Activated CD4-positive, alpha-beta T cell treated with anti-CD3 and anti-CD28 coated beads for 36 hours (primary cell): ENCODE data around the gene FRMD6. TPM values are rescaled to one million over a fixed set of nuclear protein-coding genes. Genes with fewer than 3 reads are reported as not detected.

ENCODE experiments used
- ATAC-seq: fragments of 200-7000 bp; cut with Tn5 transposase; one replicate; pipeline ENCODE4 v1.10.0; 2021; ENCODE audit warnings: mild to moderate bottlenecking, moderate library complexity
- CTCF ChIA-PET: fragments of 350-600 bp; sonication (Branson Sonifier 250); formaldehyde crosslinking; loops from one replicate; lab custom pipeline; 2021; ENCODE audit warnings: antibody characterized with exemption; lab: Charles Lee
- POLR2A ChIA-PET: fragments of 350-600 bp; sonication (Branson Sonifier 250); formaldehyde crosslinking; loops from one replicate; lab custom pipeline; 2021; ENCODE audit warnings: antibody characterized with exemption, inconsistent platforms; lab: Charles Lee
- DNase-seq: peaks from one replicate; pipeline ENCODE4 v3.0.0-alpha.2; 2020
- H3K27ac Mint-ChIP-seq: one replicate; pipeline ENCODE4 v1.8.0; 2021; ENCODE audit warnings: mixed read lengths
- H3K27me3 Mint-ChIP-seq: one replicate; pipeline ENCODE4 v1.8.0; 2021; ENCODE audit warnings: mixed read lengths
- H3K36me3 Mint-ChIP-seq: one replicate; pipeline ENCODE4 v1.8.0; 2021; ENCODE audit warnings: low read depth, mixed read lengths
- H3K4me1 Mint-ChIP-seq: one replicate; pipeline ENCODE4 v1.8.0; 2021; ENCODE audit warnings: mixed read lengths
- H3K4me3 Mint-ChIP-seq: one replicate; pipeline ENCODE4 v1.8.0; 2021; ENCODE audit warnings: mild to moderate bottlenecking, moderate library complexity, mixed read lengths
- H3K9me3 Mint-ChIP-seq: one replicate; pipeline ENCODE4 v1.8.0; 2021; ENCODE audit warnings: low read depth, mixed read lengths
- intact Hi-C, 2 experiments: fragments of 100-400 bp; cut with DNase I in 1 of 2; cut with micrococcal nuclease in 1 of 2; formaldehyde crosslinking; loops; one replicate each; pipeline versions ENCODE4 v1.14.2 to v1.15.1; 2022 to 2024; cut with DNase I, micrococcal nuclease
- total RNA-seq, 2 experiments: library from RNA; stranded (reverse); gene quantifications; one replicate each; pipeline ENCODE4 v1.2.3, GENCODE V29; 2021

The FRMD6 gene
- total RNA-seq, 2 experiments from 2014 or later = 7.5 to 8.0 TPM

DNA sequence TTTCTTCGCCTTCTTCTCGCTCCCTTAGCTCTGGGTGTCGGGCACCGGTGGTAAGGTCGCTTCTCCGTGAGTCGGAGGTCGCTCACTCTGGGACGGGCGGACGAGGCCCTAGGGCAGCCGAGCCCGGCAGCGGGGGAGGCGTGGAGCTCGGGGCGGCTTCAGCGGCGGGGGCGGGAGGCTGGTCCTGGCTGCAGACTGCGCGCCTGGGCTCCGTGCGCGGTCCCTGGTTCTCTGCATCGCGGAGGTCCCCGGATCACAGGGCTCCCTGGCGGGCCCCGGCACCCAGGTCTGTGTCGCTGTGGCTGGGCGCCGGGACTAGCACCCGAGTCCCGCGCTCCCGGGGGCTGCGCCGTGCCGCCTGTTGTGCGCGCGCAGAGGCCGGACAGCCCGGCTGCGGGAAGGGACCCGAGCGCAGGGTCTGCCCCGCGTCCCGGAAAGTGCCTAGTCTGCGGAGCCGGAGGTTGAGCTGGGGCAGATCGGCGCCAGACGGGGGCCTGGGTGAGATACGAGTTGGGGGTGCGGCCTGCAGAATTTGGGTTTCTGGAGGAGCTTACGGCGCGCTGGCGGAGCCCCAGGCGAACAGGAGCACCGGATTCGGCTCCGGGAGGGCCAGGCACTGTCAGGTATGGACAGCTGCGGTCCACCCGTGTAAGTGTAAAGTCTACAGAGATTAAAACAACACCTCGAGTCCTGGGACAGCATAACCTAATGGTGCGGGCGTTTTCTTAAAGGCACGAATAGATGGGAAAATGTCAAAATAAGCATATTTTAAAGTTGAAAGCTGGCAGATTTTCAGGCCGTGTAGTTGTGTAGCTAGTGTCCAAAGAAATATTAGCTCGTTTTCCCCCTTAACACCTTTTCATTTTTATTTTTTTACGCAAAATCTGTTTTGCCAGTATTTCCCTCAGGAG, 713 bp downstream of the FRMD6 start:
- H3K36me3 Mint-ChIP-seq = no peaks in the 10 kb centered on the region
- peaks cover 16% of the 10 kb centered on the region for H3K27me3 Mint-ChIP-seq
- H3K4me1 Mint-ChIP-seq = peaks cover 20% of the 10 kb centered on the region
- intact Hi-C loops = loop anchor here (1.0 to 10.0 kb wide), 13 partner anchors 24 to 900 kb away; partner anchors contain the start of genes GPR137C (in 1 of the 2), NIN (in 1 of the 2), RTRAF (in 1 of the 2) and TMX1 (in 1 of the 2)
- ChIA-PET POLR2A (no interaction called here), CTCF (interaction anchor here (0.6 to 2.4 kb wide), 15 partner anchors 10 to 554 kb away, joined by 3 to 16 read pairs (median 5); no protein-coding TSS in a partner anchor)
- peak overlapping the region; percentile 79 for H3K27ac Mint-ChIP-seq
- DNase-seq (no peak), ATAC-seq (peak; percentile 38)
- no peaks in the 10 kb centered on the region for H3K9me3 Mint-ChIP-seq
- H3K4me3 Mint-ChIP-seq = peak overlapping the region; percentile 80

DNA sequence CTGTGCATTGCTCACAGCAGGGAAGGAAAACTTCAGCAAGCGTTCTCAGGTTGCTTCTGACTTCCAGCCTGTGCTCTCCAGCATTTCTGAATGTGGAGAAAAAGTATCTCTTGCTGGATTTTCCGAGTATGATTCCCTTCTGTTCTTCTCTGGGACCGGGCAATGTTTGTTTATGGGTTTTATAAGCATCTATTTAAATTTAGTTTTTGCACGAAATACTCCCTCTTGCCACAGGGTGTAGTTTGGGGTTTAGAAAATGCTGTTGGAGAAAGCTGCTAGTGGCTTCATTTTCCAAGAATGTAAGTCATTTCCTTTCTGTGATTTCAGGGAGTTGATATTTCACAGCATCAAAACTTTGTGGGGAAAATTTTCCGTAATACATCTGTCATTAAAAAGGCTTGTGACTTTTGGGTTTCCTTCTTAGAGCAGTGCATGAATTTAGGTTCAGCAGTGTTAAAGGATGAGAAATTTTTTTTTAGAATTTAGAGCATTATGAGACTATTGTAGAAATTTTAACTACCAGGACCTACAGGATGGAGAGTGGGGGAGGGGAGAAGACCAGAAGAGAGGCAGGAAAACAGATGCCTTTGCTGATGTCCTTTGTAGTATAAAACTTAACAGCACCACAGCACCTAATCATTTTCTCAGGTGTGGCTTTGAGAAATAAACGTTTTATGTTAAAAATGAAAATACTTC, 1.5 kb downstream of the FRMD6 start:
- ATAC-seq = no peak
- Mint-ChIP-seq H3K27me3 (peaks cover 17% of the 10 kb centered on the region), H3K4me3 (peak overlapping the region; percentile 80), H3K27ac (peak overlapping the region; percentile 79), H3K36me3 (no peaks in the 10 kb centered on the region), H3K4me1 (peaks cover 22% of the 10 kb centered on the region), H3K9me3 (no peaks in the 10 kb centered on the region)
- intact Hi-C loops = loop anchor here (2.0 to 10.0 kb wide), 11 partner anchors 24 to 900 kb away; partner anchors contain the start of genes GPR137C (in 1 of the 2), NIN (in 1 of the 2), RTRAF (in 1 of the 2) and TMX1 (in 1 of the 2)
- ChIA-PET POLR2A (no interaction called here), CTCF (interaction anchor here (0.6 to 2.4 kb wide), 14 partner anchors 9 to 555 kb away, joined by 3 to 16 read pairs (median 4); no protein-coding TSS in a partner anchor)
- no peak for DNase-seq

DNA sequence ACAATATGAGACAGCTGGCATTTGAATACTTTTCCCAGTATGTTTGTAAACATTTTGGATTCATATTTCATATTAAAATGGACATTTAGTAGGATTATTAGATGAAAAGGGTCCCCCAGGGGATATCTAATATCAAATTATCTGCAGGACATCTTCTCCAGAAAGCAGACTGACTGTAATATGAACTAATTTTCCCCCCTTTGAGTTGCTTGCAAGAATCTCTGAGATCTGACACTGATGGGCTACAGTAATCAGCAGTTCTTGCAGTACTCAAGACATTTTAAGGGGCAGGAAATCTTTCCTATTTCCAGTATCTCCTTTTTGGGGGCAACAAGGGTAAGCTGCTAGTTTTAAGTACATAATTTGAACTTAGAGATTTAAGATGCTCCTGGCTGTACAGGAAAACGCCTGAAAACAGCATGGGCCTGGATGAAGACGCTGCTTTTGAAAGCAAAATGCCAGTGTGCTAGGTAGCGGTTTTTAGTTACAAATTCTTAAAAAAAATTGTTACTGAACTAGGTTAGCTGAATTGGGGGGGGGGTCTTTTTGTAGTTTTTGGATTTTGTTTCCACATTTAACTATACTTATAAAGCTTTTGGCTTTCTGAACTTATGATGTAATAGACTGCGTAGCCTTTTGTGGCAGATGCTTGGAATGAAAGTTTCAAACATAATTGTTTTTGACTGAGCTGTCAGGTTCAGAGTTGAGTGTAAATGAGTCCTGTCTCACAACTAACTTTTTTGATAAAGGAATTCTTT, 2.2 kb downstream of the FRMD6 start:
- CTCF ChIA-PET = interaction anchor here (0.6 to 2.4 kb wide), 6 partner anchors 13 to 1456 kb away, joined by 3 to 13 read pairs (median 4); no protein-coding TSS in a partner anchor

DNA sequence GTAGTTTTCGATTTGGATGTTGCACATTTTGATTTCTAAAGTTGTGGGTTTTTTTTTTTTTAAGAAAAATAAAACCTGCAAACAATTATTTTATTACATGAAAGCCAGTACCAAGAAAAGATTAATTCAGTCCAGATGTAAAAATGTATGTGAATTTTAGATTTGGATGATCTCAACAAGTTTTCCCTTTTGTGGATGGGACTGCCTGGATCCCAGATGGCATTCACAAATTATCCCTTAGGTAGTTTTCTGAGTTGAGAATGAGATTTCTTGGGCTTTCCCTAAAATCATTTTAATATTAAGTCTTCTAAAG, 2.8 kb downstream of the FRMD6 start:
- no peak for ATAC-seq
- ChIA-PET CTCF (interaction anchor here (0.6 to 0.7 kb wide), 3 partner anchors 78 to 1456 kb away, joined by 3 to 4 read pairs (median 3); no protein-coding TSS in a partner anchor), POLR2A (no interaction called here)
- intact Hi-C loops = loop anchor here (5.0 to 10.0 kb wide), 6 partner anchors 88 to 822 kb away; partner anchors contain the start of genes NIN (in 1 of the 2), RTRAF (in 1 of the 2) and TMX1 (in 1 of the 2)
- H3K4me1 Mint-ChIP-seq = peaks cover 23% of the 10 kb centered on the region
- H3K9me3 Mint-ChIP-seq = no peaks in the 10 kb centered on the region
- H3K27me3 Mint-ChIP-seq = peaks cover 20% of the 10 kb centered on the region
- no peak overlapping the region for H3K27ac Mint-ChIP-seq
- no peaks in the 10 kb centered on the region for H3K36me3 Mint-ChIP-seq
- H3K4me3 Mint-ChIP-seq = no peak overlapping the region
- DNase-seq = no peak

More for the DNA sequence above, 2.2 kb downstream of the FRMD6 start:
- Mint-ChIP-seq H3K27me3 (peaks cover 20% of the 10 kb centered on the region), H3K4me1 (peaks cover 23% of the 10 kb centered on the region), H3K9me3 (no peaks in the 10 kb centered on the region), H3K36me3 (no peaks in the 10 kb centered on the region), H3K4me3 (peak overlapping the region; percentile 80), H3K27ac (no peak overlapping the region)
- intact Hi-C loops = loop anchor here (2.0 to 10.0 kb wide), 11 partner anchors 23 to 899 kb away; partner anchors contain the start of genes GPR137C (in 1 of the 2), NIN (in 1 of the 2), RTRAF (in 1 of the 2) and TMX1 (in 1 of the 2)
- ATAC-seq (no peak), DNase-seq (no peak)
- POLR2A ChIA-PET = no interaction called here

DNA sequence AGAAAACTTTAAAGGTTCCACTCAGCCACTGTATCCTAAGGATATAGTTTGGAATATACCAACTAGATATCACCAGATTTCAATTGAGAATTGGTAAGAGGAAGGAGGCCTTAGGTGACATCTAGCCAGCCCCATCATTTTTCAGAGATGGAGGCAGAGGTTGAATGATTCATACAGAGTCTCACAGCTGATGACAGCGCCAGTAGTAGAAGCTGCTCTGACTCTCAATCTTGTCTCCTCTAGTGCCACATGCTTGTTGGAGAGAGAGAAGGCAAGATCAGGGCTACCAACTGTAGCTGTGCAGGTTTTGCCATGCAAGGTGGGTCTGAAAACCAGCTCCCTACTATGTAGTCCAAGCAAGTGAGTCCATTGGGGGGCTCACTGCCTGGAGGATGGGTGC, 6.1 kb downstream of the FRMD6 start:
- Mint-ChIP-seq H3K4me3 (no peak overlapping the region), H3K27ac (no peak overlapping the region), H3K27me3 (peaks cover 30% of the 10 kb centered on the region), H3K4me1 (peaks cover 20% of the 10 kb centered on the region), H3K9me3 (no peaks in the 10 kb centered on the region), H3K36me3 (no peaks in the 10 kb centered on the region)
- peak; percentile 88 for ATAC-seq
- ChIA-PET POLR2A (no interaction called here), CTCF (no interaction called here)
- intact Hi-C loops = loop anchor here (10.0 kb wide), 3 partner anchors 327 to 757 kb away; partner anchors contain the start of genes RTRAF (in 1 of the 2) and TMX1 (in 1 of the 2)
- peak; percentile 22 for DNase-seq

DNA sequence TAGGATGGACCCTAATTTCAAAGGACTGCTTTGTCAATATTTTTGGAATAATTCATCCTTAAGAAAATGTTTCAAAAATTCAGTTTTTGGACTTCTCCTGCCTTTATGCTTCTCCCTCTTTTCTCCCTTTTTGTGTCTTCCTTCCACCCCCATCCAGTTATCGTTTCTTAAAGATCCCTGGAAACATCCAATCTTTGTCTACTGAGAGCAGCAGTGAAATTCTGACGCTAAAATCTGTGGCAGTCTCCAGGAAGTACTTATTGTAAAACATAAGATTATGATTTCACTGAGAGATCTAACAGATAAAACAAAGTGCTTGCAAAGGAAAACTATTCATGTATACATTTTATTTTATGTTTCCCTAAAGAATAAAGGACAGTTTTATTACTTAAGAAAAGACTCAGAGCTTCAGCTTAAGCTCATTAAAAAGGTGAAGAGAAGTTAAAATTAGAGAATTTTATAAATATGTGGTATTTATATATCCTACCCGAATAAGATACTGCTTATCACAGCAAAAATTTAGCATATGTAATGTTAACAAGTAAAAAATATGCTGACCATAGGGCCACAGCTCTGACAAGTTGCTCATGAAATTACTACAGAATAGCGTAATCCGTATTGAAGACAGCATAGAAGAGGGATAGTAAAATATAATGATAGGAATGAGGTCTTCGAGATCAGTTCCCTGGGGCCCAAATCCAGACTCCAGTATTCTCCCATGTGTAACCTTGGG, 6.9 kb downstream of the FRMD6 start:
- POLR2A ChIA-PET = no interaction called here

DNA sequence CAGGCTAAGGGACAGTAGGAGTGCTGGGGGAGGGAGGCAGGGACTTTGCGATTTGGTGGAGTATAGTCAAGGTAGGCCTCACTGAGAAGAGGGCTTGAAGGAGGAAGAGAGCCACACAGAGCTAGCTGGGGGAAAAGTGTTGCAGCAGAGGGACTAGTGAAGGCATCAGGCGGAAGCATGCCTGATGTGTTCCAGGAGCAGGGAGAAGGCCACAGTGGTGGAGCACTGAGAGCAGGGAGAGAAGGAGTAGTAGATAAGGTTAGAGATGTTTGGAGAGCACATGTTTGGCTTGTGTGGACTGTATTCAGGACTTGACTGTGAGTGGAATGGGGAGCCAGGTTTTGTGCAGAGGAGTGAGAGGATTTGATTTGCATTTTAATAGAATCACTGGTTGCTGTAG, 9.0 kb downstream of the FRMD6 start:
- Mint-ChIP-seq H3K36me3 (no peaks in the 10 kb centered on the region), H3K27me3 (peaks cover 22% of the 10 kb centered on the region), H3K4me3 (no peak overlapping the region), H3K4me1 (peaks cover 5% of the 10 kb centered on the region), H3K27ac (no peak overlapping the region), H3K9me3 (peaks cover 4% of the 10 kb centered on the region)
- DNase-seq = no peak
- no peak for ATAC-seq
- POLR2A ChIA-PET = no interaction called here
- CTCF ChIA-PET = interaction anchor here (0.9 kb wide), 1 partner anchor 116 kb away, joined by 4 read pairs; no protein-coding TSS in a partner anchor
- intact Hi-C loops = no loop called here

More for the DNA sequence above, 6.9 kb downstream of the FRMD6 start:
- ATAC-seq (no peak), DNase-seq (no peak)
- Mint-ChIP-seq H3K4me1 (peaks cover 12% of the 10 kb centered on the region), H3K27me3 (peaks cover 28% of the 10 kb centered on the region), H3K36me3 (no peaks in the 10 kb centered on the region), H3K4me3 (no peak overlapping the region), H3K9me3 (no peaks in the 10 kb centered on the region), H3K27ac (no peak overlapping the region)
- CTCF ChIA-PET = interaction anchor here (0.9 kb wide), 1 partner anchor 985 kb away, joined by 3 read pairs; no protein-coding TSS in a partner anchor
- intact Hi-C loops = loop anchor here (10.0 kb wide), 3 partner anchors 326 to 756 kb away; partner anchors contain the start of genes RTRAF (in 1 of the 2) and TMX1 (in 1 of the 2)

DNA sequence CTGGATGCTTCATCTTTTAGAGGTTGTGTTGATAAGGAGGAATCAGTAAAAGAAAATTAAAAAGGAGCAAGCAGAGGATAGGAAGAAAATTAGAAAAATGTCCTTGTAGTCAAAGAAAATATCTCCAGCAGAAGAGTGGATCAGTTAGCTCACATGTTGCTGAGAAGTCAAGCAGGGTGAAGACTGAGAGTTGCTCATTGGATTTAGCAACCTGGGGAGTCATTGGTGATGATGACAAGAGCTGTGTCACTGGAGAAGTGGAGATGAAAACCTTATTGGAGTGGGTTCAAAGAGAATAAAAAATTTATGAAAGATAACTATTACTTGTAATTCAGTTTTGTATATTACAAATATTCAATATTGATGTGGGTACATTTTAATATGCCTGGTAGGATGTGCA, 9.8 kb downstream of the FRMD6 start:
- Mint-ChIP-seq H3K4me3 (no peak overlapping the region), H3K4me1 (peaks cover 5% of the 10 kb centered on the region), H3K27ac (no peak overlapping the region), H3K9me3 (peaks cover 5% of the 10 kb centered on the region), H3K27me3 (peaks cover 20% of the 10 kb centered on the region), H3K36me3 (no peaks in the 10 kb centered on the region)
- intact Hi-C loops = no loop called here
- CTCF ChIA-PET = interaction anchor here (1.4 kb wide), 1 partner anchor 9 kb away, joined by 6 read pairs; no protein-coding TSS in a partner anchor
- ATAC-seq = no peak
- no peak for DNase-seq
- POLR2A ChIA-PET = no interaction called here

DNA sequence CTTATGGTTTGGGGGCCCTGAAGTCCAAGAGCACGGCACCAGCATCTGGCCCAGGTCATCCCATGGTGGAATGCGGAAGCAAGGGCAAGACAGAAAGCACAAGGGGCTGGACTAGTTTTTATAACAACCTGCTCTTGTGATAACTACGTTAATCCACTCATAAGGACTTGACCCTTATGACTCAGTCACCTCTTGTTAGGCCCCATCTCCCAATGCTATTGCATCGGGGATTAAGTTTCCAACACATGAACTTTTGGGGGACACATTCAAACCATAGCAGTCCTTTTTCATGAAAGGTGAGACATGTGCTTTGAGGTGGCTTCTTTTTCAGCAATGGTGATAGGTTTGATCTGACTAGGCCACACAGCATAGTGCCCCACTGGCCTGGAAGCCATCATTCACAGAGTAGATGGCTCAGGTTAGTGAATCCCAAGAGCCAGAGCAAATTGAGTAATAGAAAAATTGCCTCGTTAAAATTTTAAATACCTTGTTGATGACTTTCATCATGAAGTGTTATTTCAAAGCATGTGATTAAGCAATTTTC, 12.1 kb downstream of the FRMD6 start:
- POLR2A ChIA-PET = no interaction called here
- Mint-ChIP-seq H3K4me3 (no peak overlapping the region), H3K4me1 (no peaks in the 10 kb centered on the region), H3K27ac (no peak overlapping the region), H3K27me3 (peaks cover 10% of the 10 kb centered on the region), H3K9me3 (peaks cover 5% of the 10 kb centered on the region), H3K36me3 (no peaks in the 10 kb centered on the region)
- ATAC-seq (peak; percentile 86), DNase-seq (peak; percentile 9)
- CTCF ChIA-PET = no interaction called here
- intact Hi-C loops = no loop called here

DNA sequence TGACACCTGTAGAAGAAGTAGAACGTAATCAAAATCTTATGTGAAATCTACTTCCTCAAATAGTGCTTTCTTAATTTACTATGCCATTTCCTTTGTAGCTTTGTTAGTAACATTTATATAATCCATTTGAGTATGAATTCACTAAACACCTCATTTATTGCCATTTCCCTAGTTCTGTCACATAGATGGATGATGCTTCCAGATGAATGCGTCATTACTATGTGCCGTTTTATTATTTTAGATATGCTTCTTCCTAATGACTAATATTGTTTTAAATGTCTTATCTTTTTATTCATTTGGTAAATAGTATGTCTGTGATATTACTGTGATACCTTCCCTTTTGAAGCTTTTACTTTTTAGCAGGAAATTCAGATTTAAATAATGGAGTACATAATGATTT, 14.4 kb downstream of the FRMD6 start:
- Mint-ChIP-seq H3K4me3 (no peak overlapping the region), H3K36me3 (no peaks in the 10 kb centered on the region), H3K27ac (no peak overlapping the region), H3K27me3 (peaks cover 2% of the 10 kb centered on the region), H3K4me1 (no peaks in the 10 kb centered on the region), H3K9me3 (peaks cover 5% of the 10 kb centered on the region)
- DNase-seq (no peak), ATAC-seq (no peak)
- CTCF ChIA-PET = no interaction called here
- POLR2A ChIA-PET = no interaction called here
- intact Hi-C loops = no loop called here
